Subcutaneous adipose tissue (tissue), 4 donors: Measurements from ENCODE around the gene NINL. TPM values are rescaled to one million over a fixed set of nuclear protein-coding genes. Genes with fewer than 3 reads are reported as not detected.

Source experiments
- total RNA-seq, 4 donors: library from RNA; depleted of rRNA; stranded (reverse); fragments of >200 nt; gene quantifications; one replicate each; pipeline ENCODE4 v1.1.0, GENCODE V29; 2016
- TF ChIP-seq, protein P1 (sequence below): fragments of 450-650 bp; IDR thresholded peaks from one replicate; pipeline ENCODE4 v1.5.1; 2016; ENCODE audit warnings: low read depth, mild to moderate bottlenecking, control low read depth, antibody characterized with exemption, moderate library complexity

NINL gene
- total RNA-seq, 4 donors from 2014 or later: 4.6 to 10.0 (median 4.8) TPM

- TF ChIP-seq, protein P1, sequence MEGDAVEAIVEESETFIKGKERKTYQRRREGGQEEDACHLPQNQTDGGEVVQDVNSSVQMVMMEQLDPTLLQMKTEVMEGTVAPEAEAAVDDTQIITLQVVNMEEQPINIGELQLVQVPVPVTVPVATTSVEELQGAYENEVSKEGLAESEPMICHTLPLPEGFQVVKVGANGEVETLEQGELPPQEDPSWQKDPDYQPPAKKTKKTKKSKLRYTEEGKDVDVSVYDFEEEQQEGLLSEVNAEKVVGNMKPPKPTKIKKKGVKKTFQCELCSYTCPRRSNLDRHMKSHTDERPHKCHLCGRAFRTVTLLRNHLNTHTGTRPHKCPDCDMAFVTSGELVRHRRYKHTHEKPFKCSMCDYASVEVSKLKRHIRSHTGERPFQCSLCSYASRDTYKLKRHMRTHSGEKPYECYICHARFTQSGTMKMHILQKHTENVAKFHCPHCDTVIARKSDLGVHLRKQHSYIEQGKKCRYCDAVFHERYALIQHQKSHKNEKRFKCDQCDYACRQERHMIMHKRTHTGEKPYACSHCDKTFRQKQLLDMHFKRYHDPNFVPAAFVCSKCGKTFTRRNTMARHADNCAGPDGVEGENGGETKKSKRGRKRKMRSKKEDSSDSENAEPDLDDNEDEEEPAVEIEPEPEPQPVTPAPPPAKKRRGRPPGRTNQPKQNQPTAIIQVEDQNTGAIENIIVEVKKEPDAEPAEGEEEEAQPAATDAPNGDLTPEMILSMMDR: no peak
Observed at GRCh38 chr20:25509084-25509483, 76.2 kb downstream of the NINL start.

GRCh38 chr20:25508083-25508770 lies 77.1 kb downstream of the NINL start:
- TF ChIP-seq, protein P1: no peak

GRCh38 chr20:25507385-25508082 lies 77.8 kb downstream of the NINL start:
- TF ChIP-seq, protein P1: no peak

DNA sequence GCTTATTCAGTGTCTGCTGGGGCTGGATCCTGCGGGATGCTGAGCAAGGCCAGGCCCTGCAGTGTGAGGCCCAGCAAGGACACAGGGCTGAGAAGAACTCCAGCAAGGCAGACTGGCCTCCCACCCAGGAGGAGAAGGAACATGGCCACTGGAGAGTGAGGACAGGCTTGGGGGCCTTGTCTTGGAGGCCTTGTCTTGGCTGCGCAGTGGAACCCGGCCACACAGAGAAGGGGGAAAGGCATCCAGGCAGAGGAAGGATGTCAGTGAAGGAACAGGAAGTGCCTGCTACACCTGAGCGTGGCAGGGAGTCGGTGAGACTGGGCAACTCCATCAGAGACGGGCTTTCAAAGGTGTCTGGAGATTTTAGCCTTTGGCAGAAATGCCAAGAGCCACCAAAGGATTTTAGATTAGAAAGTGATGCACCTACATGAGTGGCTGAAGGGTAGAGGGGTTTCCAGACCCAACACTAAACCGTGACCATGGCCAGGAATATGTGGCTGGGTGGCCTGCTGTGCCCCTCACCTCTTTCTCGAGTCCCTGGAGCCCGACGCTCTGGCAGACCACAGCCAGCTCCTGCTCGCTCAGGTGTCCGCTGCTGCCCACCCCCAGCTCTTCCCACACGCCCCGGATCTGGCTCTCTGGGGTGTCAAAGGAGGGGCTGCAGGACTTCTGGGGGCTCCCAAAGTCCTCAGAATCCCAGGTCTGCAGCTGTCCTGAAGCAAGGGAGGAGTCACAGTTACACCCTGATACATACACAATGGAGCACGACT lies 80.8 kb downstream of the NINL start:
- TF ChIP-seq, protein P1: no peak

- TF ChIP-seq, protein P1: no peak
Observed at GRCh38 chr20:25503936-25504335, 81.4 kb downstream of the NINL start.

- TF ChIP-seq, protein P1: no peak
Observed at GRCh38 chr20:25500880-25501351, 84.4 kb downstream of the NINL start.

DNA sequence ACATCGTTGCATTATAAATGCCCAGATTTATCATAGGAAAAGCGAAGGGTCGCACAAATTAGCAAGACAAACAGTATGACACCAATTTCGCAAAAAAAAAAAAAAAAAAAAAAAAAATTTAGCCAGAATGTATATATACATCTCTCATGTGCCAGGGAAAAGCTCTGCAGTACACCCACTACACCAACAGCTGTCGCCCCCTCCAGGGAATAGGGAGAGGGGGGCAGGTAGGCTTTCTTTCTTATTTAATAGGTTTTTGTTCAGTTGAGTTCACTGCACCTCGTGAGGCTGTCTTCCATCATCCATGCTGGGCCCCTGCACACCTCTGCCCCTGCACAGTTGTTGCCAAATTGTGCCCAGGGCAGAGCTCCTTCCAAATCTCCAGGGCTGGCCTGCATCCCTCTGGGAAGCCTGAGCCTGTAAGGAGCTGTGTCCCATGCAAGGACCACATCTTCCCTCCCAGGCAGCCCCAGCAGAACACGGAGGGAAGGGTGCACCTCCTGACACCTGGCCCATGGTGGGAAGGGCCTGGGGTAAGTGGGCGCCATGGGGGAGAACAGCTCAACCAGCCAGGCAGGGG lies 85.4 kb downstream of the NINL start:
- TF ChIP-seq, protein P1: no peak
